GM21786 (cell line): ENCODE measurements around the gene PRIMPOL.

Source experiments
- ATAC-seq: cut with Tn5 transposase; IDR thresholded peaks from one replicate; pipeline ENCODE4 v1.9.1; 2021; ENCODE audit not compliant: unreplicated experiment

Gene PRIMPOL

GRCh38 chr4:184664445-184665210, 15.1 kb downstream of the PRIMPOL start:
- ATAC-seq, result no peak

- ATAC-seq, result no peak
These were observed 17.1 kb downstream of the PRIMPOL start for GRCh38 chr4:184666670-184667069.

GRCh38 chr4:184668096-184668495, 18.6 kb downstream of the PRIMPOL start:
- ATAC-seq, result no peak

GRCh38 chr4:184668511-184669114, 19.1 kb downstream of the PRIMPOL start:
- no peak for ATAC-seq

GRCh38 chr4:184669251-184669650, 19.7 kb downstream of the PRIMPOL start:
- ATAC-seq, result no peak

GRCh38 chr4:184671101-184671500, 21.6 kb downstream of the PRIMPOL start:
- no peak for ATAC-seq

GRCh38 chr4:184672741-184673140, 23.2 kb downstream of the PRIMPOL start:
- ATAC-seq, result no peak

- no peak for ATAC-seq
These were observed 24.5 kb downstream of the PRIMPOL start for GRCh38 chr4:184674011-184674410.

GRCh38 chr4:184675018-184675417, 25.5 kb downstream of the PRIMPOL start:
- ATAC-seq, result no peak

GRCh38 chr4:184675821-184676492, 26.4 kb downstream of the PRIMPOL start:
- ATAC-seq, result no peak

GRCh38 chr4:184680698-184681097, 31.2 kb downstream of the PRIMPOL start:
- no peak for ATAC-seq

- ATAC-seq, result no peak
These were observed 32.4 kb downstream of the PRIMPOL start for GRCh38 chr4:184681916-184682315.

GRCh38 chr4:184684491-184685189, 35.1 kb downstream of the PRIMPOL start:
- no peak for ATAC-seq

- no peak for ATAC-seq
These were observed 38.5 kb downstream of the PRIMPOL start for GRCh38 chr4:184688005-184688404.

GRCh38 chr4:184688447-184688846, 38.9 kb downstream of the PRIMPOL start:
- ATAC-seq, result no peak

- ATAC-seq, result no peak
These were observed 40.1 kb downstream of the PRIMPOL start for GRCh38 chr4:184689681-184690080.

GRCh38 chr4:184693056-184693455, 43.5 kb downstream of the PRIMPOL start:
- no peak for ATAC-seq

GRCh38 chr4:184694412-184694956, 44.9 kb downstream of the PRIMPOL start:
- ATAC-seq, result no peak

GRCh38 chr4:184695178-184695896, 45.8 kb downstream of the PRIMPOL start:
- no peak for ATAC-seq

GRCh38 chr4:184697956-184698355, 48.4 kb downstream of the PRIMPOL start:
- no peak for ATAC-seq

GRCh38 chr4:184699941-184700340, 50.4 kb downstream of the PRIMPOL start:
- ATAC-seq, result no peak
